Activated T-cell treated with anti-CD3 and anti-CD28 coated beads, Interleukin-2, amount 50 U/mL, for 48 hours (primary cell): Measurements from ENCODE around the gene SOCS3.
"Not testable (repeated sequence)": the region's sequence is repeated elsewhere in the genome, so short reads cannot be mapped to it uniquely, and the experiment has no call there.

Experiments
- DNase-seq, 2 experiments: peaks; one replicate each; pipeline ENCODE4 v3.0.0-alpha.2; 2020

The SOCS3 gene

GRCh38 chr17:78348055-78348770 lies 11.7 kb downstream of the SOCS3 start:
- no peak for DNase-seq

- no peak for DNase-seq
Observed at GRCh38 chr17:78347453-78347852, 12.4 kb downstream of the SOCS3 start.

DNA sequence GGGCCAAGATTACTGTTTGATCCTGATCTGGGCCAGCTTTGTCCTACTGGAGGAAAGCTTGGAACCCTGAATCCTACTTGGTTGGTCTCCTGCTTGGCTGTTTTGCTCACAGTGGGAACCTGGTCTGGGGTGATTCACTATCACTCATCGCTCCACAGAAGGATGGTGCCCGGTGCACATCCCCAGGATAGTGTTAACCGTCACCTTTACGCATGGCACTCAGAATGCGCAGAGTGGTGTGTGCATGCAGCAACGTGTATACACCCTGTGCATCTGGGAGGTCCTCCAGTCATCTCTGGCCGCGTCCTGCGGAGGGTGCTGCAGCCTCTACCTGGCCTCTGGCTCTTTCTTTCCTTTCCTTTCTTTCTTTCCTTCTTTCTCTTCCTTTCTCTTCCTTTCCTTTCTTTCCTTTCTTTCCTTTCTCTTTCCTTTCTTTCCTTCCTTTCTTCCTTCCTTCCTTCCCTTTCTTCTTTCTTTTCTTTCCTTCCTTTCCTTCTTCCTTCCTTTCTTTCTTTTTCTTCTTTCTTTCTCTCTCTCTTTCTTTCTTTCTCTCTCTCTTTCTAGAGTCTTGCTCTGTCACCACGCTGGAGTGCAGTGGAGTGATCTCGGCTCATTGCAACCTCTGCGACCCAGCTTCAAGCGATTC lies 13.1 kb downstream of the SOCS3 start:
- DNase-seq: no peak

DNA sequence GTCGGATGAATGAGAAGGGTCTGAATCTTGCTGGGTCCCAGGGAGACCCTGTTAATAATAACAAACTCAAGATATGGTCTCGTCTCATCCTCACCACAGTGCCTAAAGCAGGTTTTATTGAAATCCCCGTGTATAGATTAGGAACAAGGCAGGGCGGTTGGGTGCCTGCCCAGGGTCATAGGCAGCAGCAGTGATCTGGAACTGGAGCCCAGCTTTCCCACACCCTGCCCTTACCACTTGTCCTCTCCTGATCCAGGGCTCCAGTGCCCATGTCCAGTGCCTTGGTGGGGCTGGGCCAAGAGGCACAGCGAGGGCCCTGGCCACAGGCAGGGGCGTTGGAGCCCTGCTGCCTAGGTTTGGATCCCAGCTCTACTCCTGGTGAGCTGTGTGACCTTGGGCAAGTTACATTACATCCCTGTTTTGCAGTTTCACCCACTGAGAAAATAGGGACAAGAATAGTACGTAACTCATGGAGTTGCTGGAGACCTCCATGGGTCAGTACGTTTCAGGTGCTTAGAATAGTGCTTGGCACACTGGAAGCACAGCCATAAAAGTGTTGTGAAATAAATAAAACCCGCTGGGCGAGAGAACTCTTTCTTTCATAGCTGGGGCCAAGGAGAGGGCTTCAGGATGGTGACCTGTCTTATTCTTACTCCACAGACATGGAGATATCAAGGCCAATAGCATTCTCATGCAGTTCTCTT lies 13.9 kb downstream of the SOCS3 start:
- no peak for DNase-seq

DNA sequence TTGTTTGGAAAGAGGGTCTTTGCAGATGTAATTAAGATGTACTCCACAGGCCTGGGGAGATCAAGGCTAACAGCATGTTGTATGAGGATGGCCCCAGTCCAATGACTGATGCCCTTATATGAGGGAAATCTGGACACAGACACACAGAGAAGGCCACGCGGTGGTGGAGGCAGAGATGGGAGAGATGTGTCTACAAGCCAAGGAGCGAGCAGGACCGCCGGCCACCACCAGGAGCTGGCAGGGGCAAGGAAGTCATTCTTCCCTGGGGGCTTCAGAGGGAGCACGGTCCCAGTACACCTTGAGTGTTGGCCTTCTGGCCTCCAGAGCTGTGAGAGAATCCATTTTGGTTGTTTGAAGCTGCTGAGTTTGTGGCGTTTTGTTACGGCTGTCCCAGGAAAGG lies 14.7 kb downstream of the SOCS3 start:
- DNase-seq: no peak

DNA sequence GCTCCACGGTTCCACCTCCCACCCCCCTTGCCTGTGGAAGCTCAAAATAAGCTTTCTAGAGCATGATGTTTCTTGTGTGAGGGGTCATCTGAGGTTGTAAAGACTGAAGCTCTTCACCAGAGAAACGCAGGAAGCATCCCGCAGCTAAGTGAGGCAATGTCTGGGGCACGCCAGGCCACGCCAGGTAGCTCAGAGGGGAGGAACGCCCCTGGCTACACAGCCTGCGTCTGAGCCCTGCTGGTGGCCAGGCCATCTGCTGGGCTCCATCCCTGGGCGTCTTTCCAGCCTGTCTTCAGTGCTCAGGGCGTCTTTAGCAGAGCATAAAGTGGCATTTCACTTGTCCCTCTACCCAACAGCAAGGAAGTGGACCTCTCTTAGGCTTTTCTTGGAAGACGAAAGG lies 15.2 kb downstream of the SOCS3 start:
- no peak for DNase-seq

DNA sequence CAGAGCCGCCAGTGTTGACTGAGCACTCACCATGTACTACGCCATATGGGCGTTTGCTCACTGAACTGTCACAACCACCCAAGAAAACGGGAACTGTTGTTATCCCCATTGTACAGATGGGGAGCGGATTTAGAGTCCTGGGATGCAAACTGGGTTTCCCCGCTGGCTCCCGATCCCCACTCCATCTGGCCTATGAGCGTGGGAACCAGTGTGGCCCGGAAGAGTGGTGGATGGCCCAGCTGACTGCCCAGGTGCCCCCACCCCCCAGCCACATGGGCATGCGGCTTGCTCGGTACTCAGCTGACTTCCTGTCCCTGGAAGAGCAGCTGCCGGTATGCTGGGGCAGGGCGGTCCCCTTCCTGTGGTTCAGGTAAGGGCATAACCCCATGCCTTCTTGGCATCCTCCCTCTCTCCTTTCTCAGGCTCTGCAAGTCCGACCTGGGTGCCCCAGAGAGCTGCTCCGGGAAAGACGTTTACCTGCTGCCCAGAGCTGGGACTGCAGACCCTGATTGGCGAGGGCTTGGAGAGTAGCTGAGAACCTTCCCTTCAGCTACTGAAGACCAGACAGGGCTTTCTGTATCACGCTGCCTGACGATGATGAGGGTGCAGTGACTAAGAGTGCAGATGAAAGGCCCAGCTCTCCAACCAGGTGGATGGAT lies 16.2 kb downstream of the SOCS3 start:
- DNase-seq: peak; percentile 76 to 80

GRCh38 chr17:78343187-78343542 lies 16.7 kb downstream of the SOCS3 start:
- DNase-seq: peak; percentile 49 to 51

DNA sequence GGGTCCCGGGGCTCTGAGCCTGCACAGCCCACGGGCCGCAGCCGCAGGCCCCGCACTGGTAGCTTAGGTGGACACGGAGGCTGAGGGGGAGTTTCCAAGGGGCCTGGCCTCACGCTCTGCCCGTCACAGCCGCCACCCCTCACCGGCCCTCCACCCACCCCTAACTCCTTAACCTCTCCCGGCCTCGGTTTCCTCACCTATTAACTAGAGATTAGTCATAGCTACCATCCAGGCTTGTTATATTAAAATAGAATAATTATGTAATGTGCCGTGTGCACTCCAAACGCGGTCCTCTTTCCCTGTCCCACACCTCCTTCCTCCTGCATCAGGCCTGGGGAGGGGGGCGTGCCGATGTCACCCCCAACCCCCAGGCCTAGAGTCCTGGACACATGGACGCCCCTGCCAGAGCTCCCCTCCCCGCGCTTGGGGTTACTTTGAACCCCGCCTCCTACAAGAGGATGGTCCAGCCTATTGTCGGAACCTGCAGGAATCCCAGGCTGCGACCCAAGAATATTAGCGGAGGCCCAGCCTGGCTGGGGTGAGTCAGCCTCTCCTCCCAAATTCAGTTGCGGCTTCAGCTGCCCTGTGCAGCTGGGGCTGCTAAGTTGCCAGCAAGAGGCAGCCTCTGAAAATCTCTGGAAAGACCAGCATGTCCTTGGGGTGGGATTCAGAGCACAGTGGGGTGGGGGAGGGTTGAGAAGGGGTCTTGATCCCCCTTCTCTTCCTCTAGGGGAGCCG lies 17.3 kb downstream of the SOCS3 start:
- DNase-seq: no peak

DNA sequence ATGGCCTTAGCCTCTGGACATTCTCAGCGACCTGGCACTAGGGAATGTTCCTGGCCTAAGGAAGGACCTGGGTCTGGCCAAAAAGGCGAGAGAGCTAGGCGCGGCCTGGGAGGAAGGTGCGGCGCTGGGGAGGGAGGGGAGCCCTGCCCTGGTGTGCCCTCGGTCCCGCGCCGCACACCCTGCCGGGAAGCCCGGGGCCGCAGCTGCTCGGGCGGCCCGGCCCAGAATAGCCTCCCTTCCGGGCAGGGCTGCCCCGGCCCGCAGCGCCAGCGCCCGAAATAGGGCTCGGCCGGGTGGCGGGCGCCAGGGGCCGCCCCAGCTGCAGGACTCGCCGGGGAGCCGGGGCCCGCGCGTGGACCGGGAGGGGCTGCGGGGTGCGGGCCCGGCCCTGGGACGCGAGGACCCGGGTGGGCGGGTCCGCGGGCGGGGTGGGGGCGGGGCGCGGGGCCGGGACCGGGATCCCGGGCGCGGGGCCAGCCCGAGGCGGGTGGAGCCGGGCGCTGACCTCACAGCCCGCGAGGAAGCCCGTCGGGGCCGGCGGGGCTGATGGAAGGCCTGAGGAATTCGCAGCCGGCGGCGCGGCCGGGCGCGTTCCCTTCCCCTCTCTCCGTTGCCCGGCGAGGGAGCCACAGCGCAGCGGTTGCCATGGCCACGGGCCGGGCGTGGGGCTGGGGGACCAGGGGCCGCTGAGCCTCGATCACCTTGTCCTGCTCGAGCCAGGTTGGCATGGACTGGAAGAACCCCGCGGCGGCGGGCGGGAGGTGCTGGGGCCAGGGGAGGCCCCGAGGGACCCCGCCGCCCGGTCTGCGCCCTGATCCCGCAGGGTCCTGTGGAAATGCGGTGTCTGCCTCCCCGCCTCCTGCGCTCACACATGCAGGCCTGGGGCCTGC lies 18.1 kb downstream of the SOCS3 start:
- no peak for DNase-seq

- no peak for DNase-seq
Observed at GRCh38 chr17:78340183-78340955, 19.5 kb downstream of the SOCS3 start.

DNA sequence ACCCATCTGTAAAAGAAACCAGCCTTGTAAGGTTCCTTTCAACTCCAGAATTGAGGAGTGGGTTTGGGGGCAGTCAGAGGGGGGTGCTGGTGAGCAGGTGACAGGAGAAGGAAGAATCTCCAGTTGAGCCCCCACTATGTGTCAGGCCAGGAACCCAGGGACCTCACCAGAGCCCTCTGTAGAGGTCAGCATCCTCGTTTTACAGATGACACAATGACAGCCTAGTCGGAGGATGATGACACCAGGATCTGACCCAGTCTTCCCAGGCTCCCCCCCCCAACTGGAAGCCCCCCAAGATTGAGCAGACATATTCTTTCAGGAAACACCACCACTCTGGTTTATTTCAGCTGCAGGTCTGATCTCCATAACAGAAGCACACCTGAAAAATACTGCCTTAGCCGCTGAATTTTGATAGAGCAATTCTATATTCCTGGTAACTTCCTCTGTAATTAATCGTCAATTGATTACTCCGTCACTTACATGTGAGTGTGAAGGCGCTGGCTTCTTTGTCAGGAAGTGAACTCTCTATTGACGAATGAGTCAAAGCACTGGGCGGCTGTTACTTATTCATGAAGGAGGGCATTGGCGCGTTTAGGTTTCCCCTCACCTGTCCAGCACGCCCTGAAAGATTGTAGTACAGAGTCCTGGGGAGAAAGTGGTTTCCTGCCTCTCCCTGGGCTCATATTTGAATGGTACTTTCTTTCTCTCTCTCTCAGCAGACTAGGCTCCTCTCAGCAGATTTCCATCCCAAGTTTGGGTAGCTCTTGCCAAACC lies 21.2 kb downstream of the SOCS3 start:
- DNase-seq: no peak

- no peak for DNase-seq
Observed at GRCh38 chr17:78337244-78338109, 22.4 kb downstream of the SOCS3 start.

DNA sequence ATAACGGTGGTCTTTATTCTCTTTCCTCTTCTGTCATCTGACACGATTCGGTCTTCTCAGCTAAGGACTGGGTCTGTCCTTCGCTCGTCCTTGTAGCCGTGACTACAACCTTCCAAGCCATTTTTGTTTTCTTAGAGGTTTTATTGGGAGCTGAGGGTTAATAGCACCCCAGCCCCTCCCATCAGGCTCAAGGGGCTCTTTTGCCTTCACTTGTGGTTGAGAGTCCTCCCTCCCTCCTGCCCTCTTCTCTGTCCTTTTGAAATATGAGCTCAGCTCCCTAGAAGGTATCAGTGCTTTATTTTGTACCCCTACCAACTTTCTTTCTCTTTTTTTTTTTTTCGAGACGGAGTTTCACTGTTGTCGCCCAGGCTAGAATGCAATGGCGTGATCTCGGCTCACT lies 24.7 kb downstream of the SOCS3 start:
- no peak for DNase-seq

GRCh38 chr17:78332991-78333390 lies 26.9 kb downstream of the SOCS3 start:
- no peak for DNase-seq

DNA sequence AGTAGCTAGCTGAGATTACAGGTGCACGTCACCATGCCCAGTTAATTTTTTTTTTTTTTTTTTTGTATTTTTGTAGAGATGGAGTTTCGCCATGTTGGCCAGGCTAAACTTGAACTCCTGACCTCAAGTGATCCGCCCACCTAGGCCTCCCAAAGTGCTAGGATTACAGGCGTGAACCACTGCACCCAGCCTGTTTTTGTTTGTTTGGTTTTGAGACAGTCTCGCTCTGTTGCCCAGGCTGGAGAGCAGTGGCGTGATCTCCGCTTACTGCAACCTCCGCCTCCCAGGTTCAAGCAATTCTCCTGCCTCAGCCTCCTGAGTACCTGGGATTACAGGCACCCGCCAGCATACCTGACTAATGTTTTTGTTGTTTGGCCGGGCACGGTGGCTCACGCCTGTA lies 28.5 kb downstream of the SOCS3 start:
- not testable (repeated sequence) for DNase-seq

GRCh38 chr17:78330570-78331224 lies 29.2 kb downstream of the SOCS3 start:
- DNase-seq: no peak

DNA sequence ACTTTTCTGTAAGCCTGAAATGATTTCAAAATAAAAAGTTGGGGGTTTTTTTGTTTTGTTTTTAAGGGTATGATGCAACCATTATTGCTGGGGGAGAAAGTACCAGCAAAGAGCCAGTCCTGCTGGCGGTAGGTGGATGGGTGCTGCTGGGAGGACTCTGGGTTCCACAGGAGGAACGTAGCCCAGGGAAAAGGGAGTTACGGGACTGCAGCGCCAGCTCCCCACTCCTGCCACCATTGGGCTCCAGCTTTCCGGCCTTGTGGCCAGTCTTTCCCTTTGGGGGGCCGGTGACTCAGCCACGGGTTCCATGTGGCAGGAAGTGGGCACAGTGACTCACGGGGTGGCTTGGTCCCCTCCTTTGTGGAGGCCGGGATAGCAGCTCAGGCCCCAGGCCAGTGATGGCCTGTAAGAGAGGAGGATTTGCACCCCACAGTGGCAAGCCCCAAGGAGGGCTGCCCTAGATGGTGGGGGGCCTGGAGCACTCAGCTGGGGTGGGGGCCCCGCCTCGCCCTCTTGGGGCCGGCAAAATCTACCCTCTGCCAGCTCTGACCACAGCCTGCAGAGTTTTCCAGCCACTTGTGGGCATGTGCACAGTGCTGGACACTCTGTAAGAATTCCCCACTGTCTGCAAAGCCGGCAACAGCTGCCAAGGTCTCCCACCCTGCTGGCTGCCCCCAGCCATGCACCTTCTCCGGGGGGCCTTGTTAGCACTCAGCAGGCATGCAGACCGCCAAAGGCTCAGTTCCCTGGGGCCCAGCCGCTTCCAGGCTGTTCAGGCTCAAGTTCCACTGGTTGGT lies 30.4 kb downstream of the SOCS3 start:
- DNase-seq: peak; percentile 51 to 62
